Natural killer cell (primary cell): ENCODE results near the gene ITGA2. TPM values are rescaled to one million over a fixed set of nuclear protein-coding genes. Genes with fewer than 3 reads are reported as not detected.

ENCODE experiments used
- ATAC-seq, 3 donors: fragments of 150-1000 bp in 2 of 3; fragments of 200-7000 bp in 1 of 3; cut with Tn5 transposase; 1 replicate in 1 of 3; 2 replicates in 2 of 3; pipeline ENCODE4 v1.10.0; 2021; ENCODE audit warnings: mild to moderate bottlenecking in 2 of 3, moderate library complexity in 2 of 3
- DNase-seq, 2 donors: peaks; one replicate each; pipeline versions ENCODE4 v3.0.0 to v3.0.0-alpha.2; 2013 to 2021; ENCODE audit warnings: mixed read lengths in 1 of 2
- H3K27ac ChIP-seq: one replicate; pipeline ENCODE4 v1.5.1; 2013; ENCODE audit warnings: mild to moderate bottlenecking, low read length
- H3K27me3 ChIP-seq: one replicate; pipeline ENCODE4 v1.6.1; 2013; ENCODE audit warnings: low read length; ENCODE audit not compliant: control insufficient read depth, insufficient read depth
- H3K36me3 ChIP-seq: one replicate; pipeline ENCODE4 v1.6.1; 2013; ENCODE audit warnings: low read length; ENCODE audit not compliant: control insufficient read depth, insufficient read depth
- H3K4me1 ChIP-seq: one replicate; pipeline ENCODE4 v1.6.1; 2013; ENCODE audit warnings: low read length; ENCODE audit not compliant: control insufficient read depth, insufficient read depth
- H3K4me3 ChIP-seq: one replicate; pipeline ENCODE4 v1.5.1; 2013; ENCODE audit warnings: low read length
- H3K9me3 ChIP-seq: one replicate; pipeline ENCODE4 v1.6.1; 2013; ENCODE audit warnings: low read length; ENCODE audit not compliant: control insufficient read depth, insufficient read depth
- H3K27ac Mint-ChIP-seq, 2 donors: one replicate each; pipeline ENCODE4 v1.8.0; 2022; ENCODE audit warnings: mild to moderate bottlenecking in 2 of 2, mixed read lengths in 2 of 2, moderate library complexity in 1 of 2
- H3K27me3 Mint-ChIP-seq, 2 donors: one replicate each; pipeline ENCODE4 v1.8.0; 2022; ENCODE audit warnings: low read depth in 2 of 2, mixed read lengths in 2 of 2
- H3K36me3 Mint-ChIP-seq: one replicate; pipeline ENCODE4 v1.8.0; 2022; ENCODE audit warnings: mixed read lengths
- H3K4me1 Mint-ChIP-seq, 2 donors: one replicate each; pipeline ENCODE4 v1.8.0; 2022; ENCODE audit warnings: mixed read lengths in 2 of 2
- H3K4me3 Mint-ChIP-seq: one replicate; pipeline ENCODE4 v1.8.0; 2022; ENCODE audit warnings: mild to moderate bottlenecking, moderate library complexity, mixed read lengths
- H3K9me3 Mint-ChIP-seq, 2 donors: one replicate each; pipeline ENCODE4 v1.8.0; 2022; ENCODE audit warnings: mixed read lengths in 2 of 2
- CTCF ChIP-seq: fragments of 200-600 bp; IDR thresholded peaks from one replicate; pipeline ENCODE4 v1.8.0; 2022; ENCODE audit warnings: antibody characterized with exemption
- WGBS: methylation state at CpG from one replicate; pipeline ENCODE4 v1.1.7; 2013; ENCODE audit warnings: missing lambda C conversion rate; ENCODE audit not compliant: insufficient coverage; 5-methylcytosine and 5-hydroxymethylcytosine counted together
- intact Hi-C: fragments of 100-400 bp; cut with micrococcal nuclease; formaldehyde crosslinking; loops from one replicate; pipeline ENCODE4 v1.14.2; 2022
- total RNA-seq, 4 donors: library from RNA; stranded (reverse); fragments of 120-200 nt in 1 of 4; gene quantifications; one replicate each; pipeline versions ENCODE4 v1.2.3 to v1.2.4, GENCODE V29; 2013 to 2022

Gene ITGA2
- total RNA-seq, 3 donors from 2014 or later (not counting 1 experiment from before 2014, with no cell fraction given), result 0.11 to 0.26 (median 0.20) TPM

- Mint-ChIP-seq H3K4me1 (no peaks in the 10 kb centered on the region), H3K9me3 (no peaks in the 10 kb centered on the region), H3K27me3 (peaks cover 45 to 58% of the 10 kb centered on the region in 2 donors), H3K36me3 (no peaks in the 10 kb centered on the region), H3K27ac (no peak overlapping the region), H3K4me3 (peak overlapping the region; percentile 67)
- 14% methylated on average over 16 of the region's 16 CpGs for WGBS
- no peak for DNase-seq
- peak in 1 of 3 donors; percentile 26 for ATAC-seq
- Histone ChIP-seq H3K4me1 (peaks cover 15% of the 10 kb centered on the region), H3K4me3 (no peak overlapping the region), H3K9me3 (no peaks in the 10 kb centered on the region), H3K36me3 (no peaks in the 10 kb centered on the region), H3K27ac (no peak overlapping the region), H3K27me3 (peaks cover 25% of the 10 kb centered on the region)
- no peak for TF ChIP-seq CTCF
- intact Hi-C loops, result no loop called here
Measured at GRCh38 chr5:52988335-52989024, 672 bp upstream of the ITGA2 start.

GRCh38 chr5:52989781-52990527 lies 802 bp downstream of the ITGA2 start:
- peak in 1 of 2 donors; percentile 49 for DNase-seq

DNA sequence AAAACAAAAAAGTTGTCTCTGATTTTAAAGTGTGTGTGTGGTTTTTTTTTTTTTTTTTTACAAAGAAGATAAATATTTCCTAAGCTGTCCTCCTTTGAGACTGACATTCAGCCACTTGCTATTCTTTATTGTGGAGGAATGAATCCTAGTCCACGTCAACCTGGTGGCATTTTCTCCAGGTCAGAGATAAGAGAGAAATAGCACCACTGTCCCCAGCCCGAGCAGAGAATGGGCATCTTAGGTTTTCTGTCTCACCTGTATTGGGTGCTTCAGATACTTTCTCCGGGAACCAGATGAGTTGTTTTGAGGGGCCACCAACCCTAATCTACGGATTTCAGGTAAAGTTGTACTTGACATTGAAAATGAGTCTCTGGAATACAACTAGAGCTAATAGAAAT lies 1.4 kb downstream of the ITGA2 start:
- no peak for TF ChIP-seq CTCF
- H3K27ac ChIP-seq, result no peak overlapping the region
- H3K4me1 Mint-ChIP-seq, result no peaks in the 10 kb centered on the region
- H3K36me3 Mint-ChIP-seq, result no peaks in the 10 kb centered on the region
- peaks cover 45 to 48% of the 10 kb centered on the region in 2 donors for H3K27me3 Mint-ChIP-seq
- H3K27ac Mint-ChIP-seq, result no peak overlapping the region
- ATAC-seq (no peak), DNase-seq (no peak)
- 86% methylated on average over 4 of the region's 4 CpGs for WGBS
- no peaks in the 10 kb centered on the region for H3K36me3 ChIP-seq
- H3K9me3 Mint-ChIP-seq, result no peaks in the 10 kb centered on the region
- H3K9me3 ChIP-seq, result no peaks in the 10 kb centered on the region
- no peak overlapping the region for H3K4me3 Mint-ChIP-seq
- H3K4me1 ChIP-seq, result peaks cover 15% of the 10 kb centered on the region
- intact Hi-C loops, result no loop called here
- no peak overlapping the region for H3K4me3 ChIP-seq
- peaks cover 25% of the 10 kb centered on the region for H3K27me3 ChIP-seq

More at GRCh38 chr5:52989781-52990527, 802 bp downstream of the ITGA2 start:
- WGBS, result 10% methylated on average over 27 of the region's 27 CpGs
- Histone ChIP-seq H3K4me1 (peaks cover 15% of the 10 kb centered on the region), H3K27me3 (peaks cover 25% of the 10 kb centered on the region), H3K9me3 (no peaks in the 10 kb centered on the region), H3K36me3 (no peaks in the 10 kb centered on the region), H3K4me3 (peak overlapping the region; percentile 42), H3K27ac (no peak overlapping the region)
- no peak for TF ChIP-seq CTCF
- Mint-ChIP-seq H3K36me3 (no peaks in the 10 kb centered on the region), H3K4me3 (peak overlapping the region; percentile 56), H3K27ac (no peak overlapping the region), H3K9me3 (no peaks in the 10 kb centered on the region), H3K27me3 (peaks cover 45 to 49% of the 10 kb centered on the region in 2 donors), H3K4me1 (no peaks in the 10 kb centered on the region)
- intact Hi-C loops, result no loop called here
- ATAC-seq, result peak in 1 of 3 donors; percentile 42
